ENCODE results near the gene TIMP3.

- TF ChIP-seq EP300 (IDR thresholded peaks at IDR 0.05) (no peak), POLR2A (IDR thresholded peaks at IDR 0.05) (no peak)
- TF ChIP-seq, protein P1, sequence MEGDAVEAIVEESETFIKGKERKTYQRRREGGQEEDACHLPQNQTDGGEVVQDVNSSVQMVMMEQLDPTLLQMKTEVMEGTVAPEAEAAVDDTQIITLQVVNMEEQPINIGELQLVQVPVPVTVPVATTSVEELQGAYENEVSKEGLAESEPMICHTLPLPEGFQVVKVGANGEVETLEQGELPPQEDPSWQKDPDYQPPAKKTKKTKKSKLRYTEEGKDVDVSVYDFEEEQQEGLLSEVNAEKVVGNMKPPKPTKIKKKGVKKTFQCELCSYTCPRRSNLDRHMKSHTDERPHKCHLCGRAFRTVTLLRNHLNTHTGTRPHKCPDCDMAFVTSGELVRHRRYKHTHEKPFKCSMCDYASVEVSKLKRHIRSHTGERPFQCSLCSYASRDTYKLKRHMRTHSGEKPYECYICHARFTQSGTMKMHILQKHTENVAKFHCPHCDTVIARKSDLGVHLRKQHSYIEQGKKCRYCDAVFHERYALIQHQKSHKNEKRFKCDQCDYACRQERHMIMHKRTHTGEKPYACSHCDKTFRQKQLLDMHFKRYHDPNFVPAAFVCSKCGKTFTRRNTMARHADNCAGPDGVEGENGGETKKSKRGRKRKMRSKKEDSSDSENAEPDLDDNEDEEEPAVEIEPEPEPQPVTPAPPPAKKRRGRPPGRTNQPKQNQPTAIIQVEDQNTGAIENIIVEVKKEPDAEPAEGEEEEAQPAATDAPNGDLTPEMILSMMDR (IDR thresholded peaks at IDR 0.05): no peak
These were observed 12.4 kb upstream of the TIMP3 start for GRCh38 chr22:32788904-32789624.

Measured in upper lobe of left lung (tissue), 4 donors.